HCT116 (cell line): ENCODE data around the gene PRKAG3. TPM values are rescaled to one million over a fixed set of nuclear protein-coding genes. Genes with fewer than 3 reads are reported as not detected.

ENCODE experiments used
- ATAC-seq: fragments of 200-7000 bp; cut with Tn5 transposase; 2 replicates; pipeline ENCODE4 v1.9.1; 2020; ENCODE audit warnings: mild to moderate bottlenecking, moderate library complexity
- BruUV-seq: library from RNA; stranded (reverse); fragments of 400-500 nt; replicated peaks from 2 replicates; lab custom pipeline; 2021; lab: Mats Ljungman, UMichigan
- CTCF ChIA-PET: fragments of 300-600 bp; sonication (Branson Sonifier 250); formaldehyde crosslinking; loops from one replicate; lab custom pipeline; 2021; ENCODE audit warnings: antibody characterized with exemption; lab: Charles Lee
- POLR2A ChIA-PET: fragments of 300-600, 350-600 bp; sonication (Branson Sonifier 250); formaldehyde crosslinking; loops from one replicate; lab custom pipeline; 2021; ENCODE audit warnings: antibody characterized with exemption; lab: Charles Lee
- RAD21 ChIA-PET, 2 experiments: fragments of 300-600 bp; sonication (Branson Sonifier 250); formaldehyde crosslinking; loops; one replicate each; lab custom pipeline; 2023; ENCODE audit warnings: low total read pairs in 2 of 2; ENCODE audit not compliant: uncharacterized antibody in 2 of 2, unreplicated experiment in 2 of 2, low non-redundant PET in 1 of 2; lab: Charles Lee
- DNase-seq: peaks from one replicate; pipeline ENCODE4 v3.0.0-alpha.2; 2010; ENCODE audit warnings: low read depth, low spot score
- H2AFZ ChIP-seq: fragments of 200-600 bp; shearing (Covaris generic), sonication (generic); 2 replicates; pipeline ENCODE4 v1.6.1; 2017; ENCODE audit warnings: low read depth, mixed run types, mixed read lengths, antibody characterized with exemption, low read length; ENCODE audit not compliant: poor library complexity, severe bottlenecking
- H3K27ac ChIP-seq: 2 replicates; pipeline ENCODE4 v1.5.1; 2012; ENCODE audit warnings: low read depth, low read length
- H3K27me3 ChIP-seq: fragments of 200-600 bp; sonication (generic); 2 replicates; pipeline ENCODE4 v1.6.1; 2016; ENCODE audit warnings: mixed run types, low read length, mixed read lengths; ENCODE audit not compliant: insufficient read depth
- H3K36me3 ChIP-seq, 2 experiments: fragments of 200-500 bp in 1 of 2; fragments of 200-600 bp in 1 of 2; sonication (Bioruptor generic) in 1 of 2; sonication (generic) in 1 of 2; 2 replicates each; pipeline versions ENCODE4 v1.5.1 to v1.6.1; 2014 to 2016; ENCODE audit warnings: low read length in 2 of 2, inconsistent platforms in 1 of 2, mixed read lengths in 1 of 2, mixed run types in 1 of 2; ENCODE audit not compliant: insufficient read depth in 2 of 2, control insufficient read depth in 1 of 2
- H3K4me1 ChIP-seq, 2 experiments: fragments of 200-600 bp in 1 of 2; sonication (generic) in 1 of 2; 2 replicates each; pipeline versions ENCODE4 v1.5.1 to v1.6.1; 2012 to 2017; ENCODE audit warnings: low read length in 2 of 2, inconsistent platforms in 1 of 2, mild to moderate bottlenecking in 1 of 2, mixed read lengths in 1 of 2, mixed run types in 1 of 2, moderate library complexity in 1 of 2; ENCODE audit not compliant: insufficient read depth in 2 of 2, control insufficient read depth in 1 of 2
- H3K4me2 ChIP-seq: fragments of 200-600 bp; sonication (generic); 2 replicates; pipeline ENCODE4 v1.6.1; 2017; ENCODE audit warnings: mixed run types, low read length, mixed read lengths
- H3K4me3 ChIP-seq, 2 experiments: fragments of 200-600 bp in 1 of 2; sonication (generic) in 1 of 2; replicated peaks in 1 of 2; 2 replicates each; pipeline ENCODE4 v1.5.1; 2011 to 2016; ENCODE audit warnings: low read length in 2 of 2, control low read depth in 1 of 2, low read depth in 1 of 2, mild to moderate bottlenecking in 1 of 2, mixed read lengths in 1 of 2, mixed run types in 1 of 2
- H3K79me2 ChIP-seq: fragments of 200-600 bp; sonication (generic); 2 replicates; pipeline ENCODE4 v1.6.1; 2017; ENCODE audit warnings: mild to moderate bottlenecking, mixed run types, low read length, moderate library complexity, mixed read lengths; ENCODE audit not compliant: insufficient read depth
- H3K9ac ChIP-seq: fragments of 200-600 bp; sonication (generic); 2 replicates; pipeline ENCODE4 v1.6.1; 2016; ENCODE audit warnings: low read length, mixed read lengths
- H3K9me2 ChIP-seq: fragments of 200-600 bp; sonication (generic), shearing (Covaris generic); 2 replicates; pipeline ENCODE4 v1.6.1; 2017; ENCODE audit warnings: mixed run types, mild to moderate bottlenecking, moderate library complexity; ENCODE audit not compliant: insufficient read depth
- H3K9me3 ChIP-seq, 2 experiments: fragments of 200-500 bp in 1 of 2; fragments of 200-600 bp in 1 of 2; sonication (Bioruptor generic) in 1 of 2; sonication (generic) in 1 of 2; 2 replicates each; pipeline ENCODE4 v1.6.1; 2014 to 2017; ENCODE audit warnings: low read length in 2 of 2, mixed read lengths in 2 of 2, inconsistent platforms in 1 of 2, low read depth in 1 of 2, mild to moderate bottlenecking in 1 of 2, mixed run types in 1 of 2, moderate library complexity in 1 of 2; ENCODE audit not compliant: control insufficient read depth in 1 of 2, insufficient read depth in 1 of 2
- H4K20me1 ChIP-seq: fragments of 200-600 bp; sonication (generic), shearing (Covaris generic); 2 replicates; pipeline ENCODE4 v1.6.1; 2017; ENCODE audit warnings: mixed run types, mild to moderate bottlenecking, moderate library complexity; ENCODE audit not compliant: insufficient read depth
- CEBPB ChIP-seq: IDR thresholded peaks from 2 replicates; pipeline ENCODE4 v1.6.1; 2012; ENCODE audit warnings: low read depth
- EGR1 ChIP-seq: IDR thresholded peaks from 2 replicates; pipeline ENCODE4 v1.6.1; 2012; ENCODE audit warnings: low read depth
- EZH2 ChIP-seq: fragments of 200-600 bp; sonication (generic); IDR thresholded peaks from 2 replicates; pipeline ENCODE4 v1.6.1; 2017; ENCODE audit warnings: antibody characterized with exemption, mixed run types
- FOSL1 ChIP-seq: IDR thresholded peaks from 2 replicates; pipeline ENCODE4 v1.6.1; 2012; ENCODE audit warnings: low read depth
- MAX ChIP-seq: IDR thresholded peaks from 2 replicates; pipeline ENCODE4 v1.6.1; 2012
- RAD21 ChIP-seq: IDR thresholded peaks from 2 replicates; pipeline ENCODE4 v1.6.1; 2012; ENCODE audit warnings: low read depth, mild to moderate bottlenecking
- REST ChIP-seq: IDR thresholded peaks from 2 replicates; pipeline ENCODE4 v1.6.1; 2012; ENCODE audit warnings: low read depth
- SP1 ChIP-seq: IDR thresholded peaks from 2 replicates; pipeline ENCODE4 v1.6.1; 2012; ENCODE audit warnings: low read depth
- SRF ChIP-seq: IDR thresholded peaks from 2 replicates; pipeline ENCODE4 v1.6.1; 2012; ENCODE audit warnings: low read depth
- TCF7L2 ChIP-seq: IDR thresholded peaks from 2 replicates; pipeline ENCODE4 v1.7.0; 2011; ENCODE audit warnings: borderline replicate concordance, inconsistent platforms; ENCODE audit not compliant: insufficient read depth, insufficient read length; ENCODE audit errors: extremely low read depth
- ZBTB33 ChIP-seq: IDR thresholded peaks from 2 replicates; pipeline ENCODE4 v1.6.1; 2011; ENCODE audit warnings: mild to moderate bottlenecking, low read length, moderate library complexity; ENCODE audit not compliant: insufficient replicate concordance; ENCODE audit errors: extremely low read depth
- ZFX ChIP-seq: fragments of 450-650 bp; IDR thresholded peaks from 2 replicates; pipeline ENCODE4 v1.6.1; 2017
- intact Hi-C: fragments of 100-400 bp; cut with micrococcal nuclease; formaldehyde crosslinking; loops from 2 replicates; pipeline ENCODE4 v1.10.0; 2022
- total RNA-seq: library from RNA; stranded (reverse); gene quantifications from one replicate; pipeline ENCODE4 v1.2.1, GENCODE V29; 2021; ENCODE audit not compliant: unreplicated experiment

Gene PRKAG3
- total RNA-seq, 1 experiment from 2014 or later, result not detected

- ChIA-PET RAD21 (no interaction called here), CTCF (no interaction called here), POLR2A (no interaction called here)
- no peak for ATAC-seq
- no peaks in the 10 kb centered on the region for H3K36me3 ChIP-seq
- H3K27me3 ChIP-seq, result no peaks in the 10 kb centered on the region
- intact Hi-C loops, result no loop called here
- H3K9ac ChIP-seq, result no peak overlapping the region
- H3K79me2 ChIP-seq, result no peaks in the 10 kb centered on the region
- no peaks in the 10 kb centered on the region for H3K9me2 ChIP-seq
- H4K20me1 ChIP-seq, result no peaks in the 10 kb centered on the region
- no peaks in the 10 kb centered on the region for H3K9me3 ChIP-seq
- no peak for TF ChIP-seq EZH2
- TF ChIP-seq REST, result no peak
- TF ChIP-seq SRF, result no peak
- TF ChIP-seq EGR1, result no peak
- TF ChIP-seq CEBPB, result no peak
- no peak for TF ChIP-seq RAD21
- TF ChIP-seq ZFX, result no peak
- TF ChIP-seq MAX, result no peak
- TF ChIP-seq ZBTB33, result no peak
- TF ChIP-seq FOSL1, result no peak
- TF ChIP-seq SP1, result no peak
- no peak for TF ChIP-seq TCF7L2
- H3K4me2 ChIP-seq, result no peak overlapping the region
- no peak overlapping the region for H2AFZ ChIP-seq
- H3K4me1 ChIP-seq, result peaks cover 5 to 14% of the 10 kb centered on the region in 2 experiments
- no peak overlapping the region for H3K27ac ChIP-seq
- no TSS peak for BruUV-seq
- H3K4me3 ChIP-seq, result no peak overlapping the region
- no peak for DNase-seq
Observed at GRCh38 chr2:218839888-218840287, 8.3 kb upstream of the PRKAG3 start.
